Sigmoid colon (tissue), 7 donors: ENCODE data around the gene MAK. TPM values are rescaled to one million over a fixed set of nuclear protein-coding genes. Genes with fewer than 3 reads are reported as not detected.
"Not testable (repeated sequence)": the region's sequence is repeated elsewhere in the genome, so short reads cannot be mapped to it uniquely, and the experiment has no call there.

ENCODE experiments used
- DNase-seq: peaks from one replicate; pipeline ENCODE4 v3.0.0-alpha.2; 2019
- H3K27ac ChIP-seq, 4 donors: fragments of 200-600 bp; sonication (generic); one replicate each; pipeline ENCODE4 v1.5.1; 2016 to 2019; ENCODE audit warnings: mild to moderate bottlenecking in 1 of 4
- H3K27me3 ChIP-seq, 3 donors: fragments of 200-600 bp; sonication (generic); one replicate each; pipeline ENCODE4 v1.5.1; 2019; ENCODE audit warnings: mild to moderate bottlenecking in 1 of 3
- H3K36me3 ChIP-seq, 4 donors: fragments of 200-600 bp; sonication (generic); one replicate each; pipeline ENCODE4 v1.5.1; 2016 to 2019
- H3K4me1 ChIP-seq, 4 donors: fragments of 200-600 bp; sonication (generic); one replicate each; pipeline ENCODE4 v1.5.1; 2017 to 2019
- H3K4me3 ChIP-seq, 4 donors: fragments of 200-600 bp; sonication (generic); one replicate each; pipeline ENCODE4 v1.5.1; 2017 to 2019; ENCODE audit warnings: mild to moderate bottlenecking in 2 of 4, moderate library complexity in 1 of 4
- H3K9me3 ChIP-seq, 4 donors: fragments of 200-600 bp in 3 of 4; sonication (generic) in 3 of 4; one replicate each; pipeline versions ENCODE4 v1.5.1 to v1.6.1; 2013 to 2019
- EP300 ChIP-seq, 4 donors: sonication (generic); formaldehyde crosslinking; IDR thresholded peaks; one replicate each; pipeline ENCODE4 v1.6.1; 2017; ENCODE audit warnings: antibody characterized with exemption in 4 of 4
- POLR2A ChIP-seq, 2 donors: fragments of 450-650 bp; IDR thresholded peaks; one replicate each; pipeline ENCODE4 v1.6.1; 2016; ENCODE audit warnings: antibody characterized with exemption in 2 of 2, mild to moderate bottlenecking in 2 of 2, moderate library complexity in 2 of 2
- POLR2AphosphoS5 ChIP-seq, 4 donors: sonication (generic); formaldehyde crosslinking; IDR thresholded peaks; one replicate each; pipeline ENCODE4 v1.6.1; 2017; ENCODE audit warnings: antibody characterized with exemption in 4 of 4
- WGBS, 2 donors: extraction: QIAGEN DNeasy Blood & Tissue Kit; methylation state at CpG; one replicate each; pipeline ENCODE4 v1.1.7; 2013; 5-methylcytosine and 5-hydroxymethylcytosine counted together
- intact Hi-C: fragments of 100-400 bp; cut with DNase I; formaldehyde crosslinking; loops from one replicate; pipeline ENCODE4 v1.15.1; 2023
- polyA plus RNA-seq, 3 donors: library from polyadenylated mRNA; stranded (reverse); fragments of 200-250 nt; gene quantifications; one replicate each; pipeline ENCODE4 v1.2.3, GENCODE V29; 2013
- total RNA-seq, 4 donors: library from RNA; depleted of rRNA; stranded (reverse); fragments of >200 nt; gene quantifications; one replicate each; pipeline ENCODE4 v1.1.0, GENCODE V29; 2016
- TF ChIP-seq, protein P1 (sequence below), 4 experiments: fragments of 450-650 bp in 3 of 4; fragments of 200-600 bp in 1 of 4; IDR thresholded peaks; one replicate each; pipeline ENCODE4 v1.5.1; 2016 to 2019; ENCODE audit warnings: antibody characterized with exemption in 4 of 4, mild to moderate bottlenecking in 3 of 4, moderate library complexity in 2 of 4
- donor health status: healthy with polysubstance abuse.
- donor health status: Bipolar disorder and iron deficiency.
- donor health status: healthy.

The MAK gene
- total and polyA plus RNA-seq, 7 donors, result 0.03 to 0.36 TPM; not detected in 5

- TF ChIP-seq EP300 (IDR thresholded peaks at IDR 0.05) (no peak), POLR2AphosphoS5 (IDR thresholded peaks at IDR 0.05) (no peak), POLR2A (IDR thresholded peaks at IDR 0.05) (no peak)
- peaks cover 0 to 33% (median 0%) of the 10 kb centered on the region in 4 donors for H3K36me3 ChIP-seq
- H3K9me3 ChIP-seq, result no peaks in the 10 kb centered on the region
- 91 to 95% methylated on average over 3 of the region's 3 CpGs for WGBS, 2 donors
- H3K27ac ChIP-seq, result no peak overlapping the region
- no peak overlapping the region for H3K4me3 ChIP-seq
- DNase-seq, result no peak
- H3K4me1 ChIP-seq, result no peaks in the 10 kb centered on the region
- H3K27me3 ChIP-seq, result no peaks in the 10 kb centered on the region
- intact Hi-C loops, result no loop called here
These were observed 68.9 kb downstream of the MAK start for GRCh38 chr6:10769419-10769818.

- TF ChIP-seq POLR2A (IDR thresholded peaks at IDR 0.05) (no peak), POLR2AphosphoS5 (IDR thresholded peaks at IDR 0.05) (no peak), EP300 (IDR thresholded peaks at IDR 0.05) (no peak)
- TF ChIP-seq, protein P1, sequence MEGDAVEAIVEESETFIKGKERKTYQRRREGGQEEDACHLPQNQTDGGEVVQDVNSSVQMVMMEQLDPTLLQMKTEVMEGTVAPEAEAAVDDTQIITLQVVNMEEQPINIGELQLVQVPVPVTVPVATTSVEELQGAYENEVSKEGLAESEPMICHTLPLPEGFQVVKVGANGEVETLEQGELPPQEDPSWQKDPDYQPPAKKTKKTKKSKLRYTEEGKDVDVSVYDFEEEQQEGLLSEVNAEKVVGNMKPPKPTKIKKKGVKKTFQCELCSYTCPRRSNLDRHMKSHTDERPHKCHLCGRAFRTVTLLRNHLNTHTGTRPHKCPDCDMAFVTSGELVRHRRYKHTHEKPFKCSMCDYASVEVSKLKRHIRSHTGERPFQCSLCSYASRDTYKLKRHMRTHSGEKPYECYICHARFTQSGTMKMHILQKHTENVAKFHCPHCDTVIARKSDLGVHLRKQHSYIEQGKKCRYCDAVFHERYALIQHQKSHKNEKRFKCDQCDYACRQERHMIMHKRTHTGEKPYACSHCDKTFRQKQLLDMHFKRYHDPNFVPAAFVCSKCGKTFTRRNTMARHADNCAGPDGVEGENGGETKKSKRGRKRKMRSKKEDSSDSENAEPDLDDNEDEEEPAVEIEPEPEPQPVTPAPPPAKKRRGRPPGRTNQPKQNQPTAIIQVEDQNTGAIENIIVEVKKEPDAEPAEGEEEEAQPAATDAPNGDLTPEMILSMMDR (IDR thresholded peaks at IDR 0.05), result no peak
- no peak overlapping the region for H3K27ac ChIP-seq
These were observed 75.3 kb downstream of the MAK start for GRCh38 chr6:10763006-10763405.

GRCh38 chr6:10759884-10760329 lies 78.4 kb downstream of the MAK start:
- no peak overlapping the region for H3K4me3 ChIP-seq
- no peaks in the 10 kb centered on the region for H3K9me3 ChIP-seq
- DNase-seq, result peak; percentile 69
- 83 to 91% methylated on average over 6 of the region's 6 CpGs for WGBS, 2 donors
- H3K4me1 ChIP-seq, result peaks cover 0 to 7% (median 0%) of the 10 kb centered on the region in 4 donors
- H3K27me3 ChIP-seq, result no peaks in the 10 kb centered on the region
- intact Hi-C loops, result no loop called here
- H3K27ac ChIP-seq, result no peak overlapping the region
- no peak for TF ChIP-seq EP300 (IDR thresholded peaks at IDR 0.05)
- TF ChIP-seq, protein P1 (IDR thresholded peaks at IDR 0.05), result no peak
- no peak for TF ChIP-seq POLR2A (IDR thresholded peaks at IDR 0.05)
- TF ChIP-seq POLR2AphosphoS5 (IDR thresholded peaks at IDR 0.05), result no peak
- peaks cover 0 to 37% (median 15%) of the 10 kb centered on the region in 4 donors for H3K36me3 ChIP-seq

More at GRCh38 chr6:10763006-10763405, 75.3 kb downstream of the MAK start:
- 90 to 94% methylated on average over 2 of the region's 2 CpGs for WGBS, 2 donors
- peaks cover 0 to 9% (median 0%) of the 10 kb centered on the region in 4 donors for H3K36me3 ChIP-seq
- H3K27me3 ChIP-seq, result no peaks in the 10 kb centered on the region
- no peak overlapping the region for H3K4me3 ChIP-seq
- peaks cover 0 to 7% (median 0%) of the 10 kb centered on the region in 4 donors for H3K4me1 ChIP-seq
- intact Hi-C loops, result no loop called here
- no peaks in the 10 kb centered on the region for H3K9me3 ChIP-seq
- no peak for DNase-seq

DNA sequence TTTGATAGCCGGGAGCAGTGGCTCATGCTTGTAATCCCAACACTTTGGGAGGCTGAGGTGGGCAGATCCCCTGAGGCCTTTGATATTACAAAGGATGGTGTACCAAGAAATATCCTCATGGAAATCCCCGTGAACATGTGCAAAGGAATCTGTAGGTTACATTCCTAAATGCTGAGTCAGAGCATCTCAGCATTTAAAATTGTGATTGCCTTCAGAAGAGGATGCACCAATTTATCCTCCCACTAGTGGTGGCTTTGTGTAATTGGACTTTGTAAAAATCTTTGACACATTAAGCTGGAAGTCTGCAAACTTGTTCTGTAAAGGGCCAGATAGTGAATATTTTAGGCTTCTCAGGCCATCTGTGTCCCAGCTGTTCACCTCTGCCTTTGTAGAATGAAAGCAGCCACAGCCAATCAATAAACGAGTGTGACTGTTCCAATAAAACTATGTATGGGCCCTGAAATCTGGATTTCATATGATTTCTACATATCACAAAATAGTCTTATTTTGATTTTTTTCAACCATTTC lies 79.0 kb downstream of the MAK start:
- peaks cover 0 to 42% (median 20%) of the 10 kb centered on the region in 4 donors for H3K36me3 ChIP-seq
- H3K27ac ChIP-seq, result no peak overlapping the region
- DNase-seq, result no peak
- intact Hi-C loops, result no loop called here
- no peaks in the 10 kb centered on the region for H3K27me3 ChIP-seq
- H3K9me3 ChIP-seq, result no peaks in the 10 kb centered on the region
- TF ChIP-seq POLR2AphosphoS5 (IDR thresholded peaks at IDR 0.05) (no peak), EP300 (IDR thresholded peaks at IDR 0.05) (no peak), POLR2A (IDR thresholded peaks at IDR 0.05) (no peak)
- TF ChIP-seq, protein P1 (IDR thresholded peaks at IDR 0.05), result peak in 3 of 4 experiments; percentile 4 to 30 (median 16)
- H3K4me1 ChIP-seq, result peaks cover 0 to 7% (median 0%) of the 10 kb centered on the region in 4 donors
- 45 to 62% methylated on average over 3 of the region's 3 CpGs for WGBS, 2 donors
- no peak overlapping the region for H3K4me3 ChIP-seq

DNA sequence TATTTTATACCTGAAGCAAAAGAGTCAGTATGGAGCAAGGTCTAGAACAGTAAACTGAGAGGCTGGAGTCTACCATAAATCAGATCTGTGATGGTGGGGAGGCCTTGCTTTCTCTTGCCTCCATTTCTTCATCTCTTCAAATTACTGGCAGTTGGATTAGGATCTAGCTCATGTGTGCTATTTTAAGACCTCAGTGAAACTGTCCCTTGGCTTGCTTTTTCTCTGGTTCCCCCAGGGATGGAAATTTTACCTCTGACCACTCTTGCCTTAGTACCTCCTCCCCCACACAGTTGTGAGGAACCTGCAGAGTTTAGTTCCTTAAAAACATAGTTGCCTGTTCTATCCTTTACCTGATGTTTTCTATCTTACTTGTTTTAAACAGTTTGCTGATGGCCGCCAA lies 82.3 kb downstream of the MAK start:
- no peak for DNase-seq
- 86 to 90% methylated on average over 1 of the region's 1 CpG for WGBS, 2 donors
- Histone ChIP-seq H3K36me3 (peaks cover 6 to 73% (median 29%) of the 10 kb centered on the region in 4 donors), H3K9me3 (no peaks in the 10 kb centered on the region), H3K27me3 (no peaks in the 10 kb centered on the region), H3K4me1 (peaks cover 0 to 7% (median 0%) of the 10 kb centered on the region in 4 donors), H3K4me3 (no peak overlapping the region), H3K27ac (no peak overlapping the region)
- TF ChIP-seq POLR2A (IDR thresholded peaks at IDR 0.05), result no peak
- TF ChIP-seq EP300 (IDR thresholded peaks at IDR 0.05), result no peak
- TF ChIP-seq, protein P1 (IDR thresholded peaks at IDR 0.05), result no peak
- TF ChIP-seq POLR2AphosphoS5 (IDR thresholded peaks at IDR 0.05), result no peak
- intact Hi-C loops, result no loop called here

DNA sequence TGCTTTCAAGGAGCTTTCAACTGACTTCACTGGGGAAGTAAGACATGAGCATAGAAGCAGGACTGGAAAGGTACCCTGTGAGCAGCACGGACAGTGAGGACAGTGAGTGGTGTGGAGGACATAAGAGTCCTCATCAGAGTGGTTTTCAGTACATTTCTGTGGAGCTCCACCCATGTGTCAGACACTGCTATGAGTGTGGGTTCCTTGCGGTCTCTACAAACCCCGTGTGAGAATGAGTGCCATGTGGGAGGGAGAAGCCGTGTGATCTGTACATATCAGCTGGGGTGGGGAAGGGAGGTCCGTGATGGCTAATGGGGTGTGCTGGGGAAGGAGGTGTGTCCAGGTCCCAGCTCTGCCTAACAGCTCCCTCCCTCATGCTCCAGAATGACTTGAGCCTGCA lies 86.6 kb downstream of the MAK start:
- WGBS, 2 donors, result 82 to 84% methylated on average over 5 of the region's 5 CpGs
- peaks cover 0 to 27% (median 25%) of the 10 kb centered on the region in 4 donors for H3K4me1 ChIP-seq
- intact Hi-C loops, H3K4me3 ChIP-seq, H3K27ac ChIP-seq, DNase-seq, H3K27me3 ChIP-seq, H3K9me3 ChIP-seq: not testable (repeated sequence)
- H3K36me3 ChIP-seq, result peaks cover 6 to 67% (median 30%) of the 10 kb centered on the region in 4 donors

GRCh38 chr6:10750568-10750967 lies 87.8 kb downstream of the MAK start:
- WGBS, 2 donors, result 95 to 96% methylated on average over 6 of the region's 6 CpGs

More at GRCh38 chr6:10750568-10750967, 87.8 kb downstream of the MAK start:
- H3K27me3 ChIP-seq, H3K4me3 ChIP-seq, intact Hi-C loops, H3K9me3 ChIP-seq, H3K27ac ChIP-seq, DNase-seq: not testable (repeated sequence)
- Histone ChIP-seq H3K36me3 (peaks cover 6 to 58% (median 22%) of the 10 kb centered on the region in 4 donors), H3K4me1 (peaks cover 0 to 32% (median 27%) of the 10 kb centered on the region in 4 donors)
